ENCODE data around the gene SLC35F6.
A peak's percentile ranks its signal among the peaks of the same experiment; 100 is the strongest.

DNA sequence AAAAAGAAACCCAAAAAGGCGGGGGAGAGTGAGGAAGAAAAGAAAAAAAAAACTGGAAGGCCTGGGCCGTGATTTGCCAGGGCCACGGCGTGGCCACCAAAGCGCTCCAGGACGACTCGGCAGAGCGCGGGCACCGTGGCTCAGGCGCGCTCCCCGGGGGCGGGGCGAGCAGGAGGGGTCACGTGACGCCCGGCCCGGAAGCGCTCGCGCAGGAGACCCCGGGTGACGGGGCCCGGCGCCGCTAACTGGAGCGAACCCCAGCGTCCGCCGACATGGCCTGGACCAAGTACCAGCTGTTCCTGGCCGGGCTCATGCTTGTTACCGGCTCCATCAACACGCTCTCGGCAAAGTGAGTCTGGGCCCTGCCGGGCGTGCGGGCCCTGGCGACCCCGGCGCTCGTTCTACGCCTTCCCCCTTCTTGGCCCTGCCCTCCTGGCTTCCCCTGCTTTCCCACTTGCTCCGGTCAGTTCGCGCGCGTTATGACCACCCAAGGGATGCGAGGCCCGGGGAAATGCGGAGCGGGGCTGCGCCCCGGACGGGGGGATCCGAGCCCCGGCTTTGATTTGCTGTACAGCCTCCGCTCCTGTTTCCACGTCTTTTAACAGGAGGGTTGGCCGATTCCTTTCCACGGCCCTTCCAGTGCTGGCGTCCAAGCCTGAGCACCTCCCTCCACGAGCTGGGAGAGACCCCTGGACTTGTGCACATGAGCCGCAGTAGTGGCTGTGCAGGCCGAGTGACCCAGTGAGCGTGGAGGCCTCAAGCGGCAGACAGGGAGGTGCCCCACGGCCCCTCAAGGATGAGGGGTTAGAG, at the start of gene SLC35F6:
- peak; percentile 72 for TF ChIP-seq POLR2AphosphoS5 (IDR thresholded peaks at IDR 0.05; ENCODE audit: borderline replicate concordance, low read depth, low read length)
- TF ChIP-seq EZH2 (IDR thresholded peaks at IDR 0.05) = no peak
- TF ChIP-seq FOXP2 (optimal IDR thresholded peaks at IDR 0.05; ENCODE audit: control extremely low read depth, extremely low read length, insufficient read depth) = no peak
